ENCODE results near the gene COPS9.

DNA sequence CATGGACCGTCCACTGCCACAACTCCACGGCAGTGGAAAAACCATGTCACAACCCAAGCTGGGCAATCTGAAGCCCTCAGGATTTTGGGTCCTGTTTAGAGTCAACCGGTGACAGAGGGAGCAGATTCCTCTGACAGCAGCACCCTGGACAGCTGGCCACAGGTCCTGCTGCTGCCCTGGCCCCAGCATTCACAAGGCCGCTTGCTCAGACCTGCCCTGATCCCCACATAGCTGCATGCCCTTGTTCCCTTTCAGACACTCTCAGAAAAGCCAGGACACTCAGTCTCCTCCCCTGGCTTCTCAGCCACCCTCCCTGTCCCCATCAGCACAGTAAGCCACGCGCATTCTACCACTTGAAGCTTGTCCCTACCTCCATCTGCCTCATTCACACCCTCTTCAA is 1.6 kb downstream of the COPS9 start:
- no peak; the same call in 1 of the 2 replicates for TF ChIP-seq POLR2AphosphoS5 (IDR thresholded peaks at IDR 0.05; ENCODE audit: low read depth, low read length)
- no peak for TF ChIP-seq POLR2A (IDR thresholded peaks at IDR 0.05; ENCODE audit: low read depth, low read length)
- no peak for TF ChIP-seq POU2F2 (IDR thresholded peaks at IDR 0.05; ENCODE audit: low read depth, low read length)
